ENCODE data around the gene PDE3A. TPM values are rescaled to one million over a fixed set of nuclear protein-coding genes. Genes with fewer than 3 reads are reported as not detected.
A peak's percentile ranks its signal among the peaks of the same experiment; 100 is the strongest.

Gene PDE3A
- polyA plus RNA-seq, 1 of the 3 experiments (the other 2 are of a cell fraction): 0.67 TPM

GRCh38 chr12:20572451-20572850 lies 204.1 kb downstream of the PDE3A start:
- Histone ChIP-seq H2AFZ (ENCODE audit: low read depth) (no peak overlapping the region), H3K4me3 (ENCODE audit: low read depth in 2 of 2, low read length in 1 of 2) (no peak overlapping the region), H3K79me2 (ENCODE audit: insufficient read depth) (0 out of 2 replicates have a peak, but pooled peaks cover 3% of the 10 kb centered on the region), H3K9me2 (no peaks in the 10 kb centered on the region), H3K9me3 (no peaks in the 10 kb centered on the region), H3K9ac (no peak overlapping the region), H3F3A (replicated peaks; ENCODE audit: insufficient read depth) (no peaks in the 10 kb centered on the region), H3K36me3 (replicated peaks in 1 of 2; ENCODE audit: control insufficient read depth in 1 of 2, insufficient read depth in 2 of 2, low read length in 1 of 2) (no peaks in the 10 kb centered on the region), H3K27ac (ENCODE audit: low read depth in 2 of 2, low read length in 1 of 2) (peak overlapping the region in 1 of 2 experiments; percentile 39; a peak in 2 of 4 replicates), H3K27me3 (ENCODE audit: insufficient read depth) (no peaks in the 10 kb centered on the region), H4K20me1 (ENCODE audit: insufficient read depth) (no peaks in the 10 kb centered on the region), H3K4me1 (ENCODE audit: control insufficient read depth in 1 of 2, insufficient read depth in 2 of 2, low read depth in 1 of 2, low read length in 1 of 2) (peaks cover 0 to 2% of the 10 kb centered on the region in 2 experiments; a peak in 2 of 4 replicates), H3K4me2 (no peak overlapping the region)
- ChIA-PET CTCF (interaction anchor here (1.4 kb wide), 1 partner anchor 23 kb away, joined by 8 read pairs; no protein-coding TSS in a partner anchor), POLR2A (no interaction called here)
- DNase-seq: no peak
- 65% methylated on average over 5 of the region's 5 CpGs for WGBS (ENCODE audit: low lambda C conversion rate)
- TF ChIP-seq TCF12 (IDR thresholded peaks at IDR 0.05) (peak; percentile 38), POLR2AphosphoS5 (IDR thresholded peaks at IDR 0.05; ENCODE audit: low read depth, low read length) (no peak)

- Histone ChIP-seq H3K79me2 (ENCODE audit: insufficient read depth) (no peaks in the 10 kb centered on the region), H3K27me3 (ENCODE audit: insufficient read depth) (no peaks in the 10 kb centered on the region), H3K27ac (ENCODE audit: low read depth in 2 of 2, low read length in 1 of 2) (no peak overlapping the region), H3F3A (replicated peaks; ENCODE audit: insufficient read depth) (no peaks in the 10 kb centered on the region), H3K36me3 (replicated peaks in 1 of 2; ENCODE audit: control insufficient read depth in 1 of 2, insufficient read depth in 2 of 2, low read length in 1 of 2) (no peaks in the 10 kb centered on the region), H4K20me1 (ENCODE audit: insufficient read depth) (no peaks in the 10 kb centered on the region), H3K4me1 (ENCODE audit: control insufficient read depth in 1 of 2, insufficient read depth in 2 of 2, low read depth in 1 of 2, low read length in 1 of 2) (no peaks in the 10 kb centered on the region; a peak in 2 of 4 replicates), H3K9me2 (no peaks in the 10 kb centered on the region), H3K9me3 (no peaks in the 10 kb centered on the region), H3K4me2 (no peak overlapping the region), H3K4me3 (ENCODE audit: low read depth in 2 of 2, low read length in 1 of 2) (no peak overlapping the region), H3K9ac (no peak overlapping the region), H2AFZ (ENCODE audit: low read depth) (no peak overlapping the region)
- ChIA-PET CTCF (no interaction called here), POLR2A (no interaction called here)
- no peak for TF ChIP-seq FOXM1 (IDR thresholded peaks at IDR 0.05; ENCODE audit: low read depth)
- TF ChIP-seq ELF1 (IDR thresholded peaks at IDR 0.05): no peak
- TF ChIP-seq YY1 (IDR thresholded peaks at IDR 0.05; ENCODE audit: low read depth): no peak
- no peak for TF ChIP-seq NFIC (IDR thresholded peaks at IDR 0.05; ENCODE audit: borderline replicate concordance)
- TF ChIP-seq CTCF (IDR thresholded peaks at IDR 0.05): no peak
- no peak for TF ChIP-seq ZBTB33 (IDR thresholded peaks at IDR 0.05; ENCODE audit: borderline replicate concordance, low read depth)
- no peak for TF ChIP-seq RXRA (IDR thresholded peaks at IDR 0.05; ENCODE audit: borderline replicate concordance, low read depth)
- TF ChIP-seq SMC3 (IDR thresholded peaks at IDR 0.05; ENCODE audit: low read depth, low read length): no peak
- no peak for TF ChIP-seq FOXJ3 (CRISPR knock-in tag; IDR thresholded peaks at IDR 0.05)
- no peak for TF ChIP-seq GABPA (IDR thresholded peaks at IDR 0.05; ENCODE audit: low read depth)
- no peak for TF ChIP-seq FOSL2 (IDR thresholded peaks at IDR 0.05; ENCODE audit: borderline replicate concordance, low read depth)
- TF ChIP-seq EZH2phosphoT487 (IDR thresholded peaks at IDR 0.05; ENCODE audit: borderline replicate concordance, low read depth): no peak
- no peak for TF ChIP-seq MAX (IDR thresholded peaks at IDR 0.05; ENCODE audit: low read depth)
- TF ChIP-seq EP300 (IDR thresholded peaks at IDR 0.05; ENCODE audit: borderline replicate concordance in 1 of 2, low read depth in 1 of 2, low read length in 1 of 2): no peak
- 87% methylated on average over 3 of the region's 3 CpGs for WGBS (ENCODE audit: low lambda C conversion rate)
- no peak for DNase-seq
Observed at GRCh38 chr12:20576528-20576927, 208.2 kb downstream of the PDE3A start.

Measured in SK-N-SH (cell line).